GM12892 (cell line): Measurements from ENCODE around the gene KRT10.

Experiments used
- POLR2A ChIP-seq: IDR thresholded peaks from 2 replicates; pipeline ENCODE4 v1.6.1; 2011; ENCODE audit warnings: low read depth, low read length, control low read depth
- TAF1 ChIP-seq: IDR thresholded peaks from 2 replicates; pipeline ENCODE4 v1.6.1; 2011; ENCODE audit warnings: low read depth, mild to moderate bottlenecking, control low read depth, low read length, borderline replicate concordance

- TF ChIP-seq POLR2A (no peak), TAF1 (no peak)
Measured at GRCh38 chr17:40821536-40821935, 878 bp downstream of the KRT10 start.
